Body of pancreas (tissue), 4 donors: ENCODE results near the gene KLK5. TPM values are rescaled to one million over a fixed set of nuclear protein-coding genes. Genes with fewer than 3 reads are reported as not detected.

Source experiments
- ATAC-seq: fragments of 150-250 bp; one replicate; pipeline ENCODE4 v1.9.1; 2016
- DNase-seq, 4 donors: peaks; one replicate each; pipeline ENCODE4 v3.0.0-alpha.2; 2019
- H3K27ac ChIP-seq, 4 donors: fragments of 200-600 bp; sonication (generic); 1 replicate in 3 of 4; 2 replicates in 1 of 4; pipeline versions ENCODE4 v1.5.1 to v1.6.1; 2016 to 2019; ENCODE audit warnings: mild to moderate bottlenecking in 1 of 4, mixed read lengths in 1 of 4, moderate library complexity in 1 of 4
- H3K27me3 ChIP-seq, 2 donors: fragments of 200-600 bp; sonication (generic); one replicate each; pipeline ENCODE4 v1.6.0; 2016; ENCODE audit warnings: mild to moderate bottlenecking in 1 of 2
- H3K36me3 ChIP-seq, 2 donors: fragments of 200-600 bp; sonication (generic); replicated peaks in 1 of 2; 2 replicates each; pipeline ENCODE4 v1.5.1; 2016; ENCODE audit warnings: low read depth in 2 of 2; ENCODE audit not compliant: insufficient read depth in 1 of 2
- H3K4me1 ChIP-seq: fragments of 200-600 bp; sonication (generic); one replicate; pipeline ENCODE4 v1.6.0; 2016
- H3K4me3 ChIP-seq, 2 donors: fragments of 200-600 bp; sonication (generic); 1 replicate in 1 of 2; 2 replicates in 1 of 2; pipeline ENCODE4 v1.5.1; 2016 to 2019
- H3K9me3 ChIP-seq, 3 donors: fragments of 200-600 bp; sonication (generic); 1 replicate in 2 of 3; 2 replicates in 1 of 3; pipeline ENCODE4 v1.5.1; 2016
- CTCF ChIP-seq, 7 experiments: fragments of 450-650 bp in 4 of 7; fragments of 200-600 bp in 3 of 7; sonication (generic) in 3 of 7; IDR thresholded peaks; one replicate each; pipeline ENCODE4 v1.5.1; 2016 to 2019; ENCODE audit warnings: antibody characterized with exemption in 7 of 7
- POLR2A ChIP-seq, 3 donors: fragments of 450-650 bp; IDR thresholded peaks; one replicate each; pipeline ENCODE4 v1.6.1; 2016; ENCODE audit warnings: antibody characterized with exemption in 3 of 3, mild to moderate bottlenecking in 2 of 3
- WGBS, 2 donors: methylation state at CpG; one replicate each; pipeline ENCODE4 v1.1.5; 2017; 5-methylcytosine and 5-hydroxymethylcytosine counted together
- intact Hi-C: fragments of 100-400 bp; cut with DNase I; formaldehyde crosslinking; loops from one replicate; pipeline ENCODE4 v1.15.1; 2023
- total RNA-seq, 2 donors: library from RNA; depleted of rRNA; stranded (reverse); fragments of >200 nt; gene quantifications; one replicate each; pipeline ENCODE4 v1.1.0, GENCODE V29; 2016

Gene KLK5
- total RNA-seq, 2 donors from 2014 or later = not detected

GRCh38 chr19:50969413-50969760 is 16.5 kb upstream of the KLK5 start, which contains the start of gene KLK6:
KLK6 (minus strand) TSS chr19:50969591; CDS start chr19:50968104, 1,487 bp downstream.
- Histone ChIP-seq H3K4me1 (no peaks in the 10 kb centered on the region), H3K36me3 (no peaks in the 10 kb centered on the region), H3K27ac (no peak within 1 kb of the TSS), H3K27me3 (no peaks in the 10 kb centered on the region), H3K4me3 (no peak within 1 kb of the TSS), H3K9me3 (no peaks in the 10 kb centered on the region)
- DNase-seq (no peak), ATAC-seq (no peak)
- 38 to 43% methylated on average over 12 to 15 of the region's 19 CpGs for WGBS, 2 donors
- no peak for TF ChIP-seq POLR2A (IDR thresholded peaks at IDR 0.05)
- no peak for TF ChIP-seq CTCF (IDR thresholded peaks at IDR 0.05)
- intact Hi-C loops = no loop called here

GRCh38 chr19:50968716-50969412 is 16.0 kb upstream of the KLK5 start:
- WGBS, 2 donors = 17 to 33% methylated on average over 4 to 6 of the region's 7 CpGs
- TF ChIP-seq POLR2A (IDR thresholded peaks at IDR 0.05) (no peak), CTCF (IDR thresholded peaks at IDR 0.05) (no peak)
- no peak for ATAC-seq
- no peak for DNase-seq
- Histone ChIP-seq H3K4me1 (no peaks in the 10 kb centered on the region), H3K36me3 (no peaks in the 10 kb centered on the region), H3K4me3 (no peak overlapping the region), H3K27ac (no peak overlapping the region), H3K9me3 (no peaks in the 10 kb centered on the region), H3K27me3 (no peaks in the 10 kb centered on the region)
- intact Hi-C loops = no loop called here

DNA sequence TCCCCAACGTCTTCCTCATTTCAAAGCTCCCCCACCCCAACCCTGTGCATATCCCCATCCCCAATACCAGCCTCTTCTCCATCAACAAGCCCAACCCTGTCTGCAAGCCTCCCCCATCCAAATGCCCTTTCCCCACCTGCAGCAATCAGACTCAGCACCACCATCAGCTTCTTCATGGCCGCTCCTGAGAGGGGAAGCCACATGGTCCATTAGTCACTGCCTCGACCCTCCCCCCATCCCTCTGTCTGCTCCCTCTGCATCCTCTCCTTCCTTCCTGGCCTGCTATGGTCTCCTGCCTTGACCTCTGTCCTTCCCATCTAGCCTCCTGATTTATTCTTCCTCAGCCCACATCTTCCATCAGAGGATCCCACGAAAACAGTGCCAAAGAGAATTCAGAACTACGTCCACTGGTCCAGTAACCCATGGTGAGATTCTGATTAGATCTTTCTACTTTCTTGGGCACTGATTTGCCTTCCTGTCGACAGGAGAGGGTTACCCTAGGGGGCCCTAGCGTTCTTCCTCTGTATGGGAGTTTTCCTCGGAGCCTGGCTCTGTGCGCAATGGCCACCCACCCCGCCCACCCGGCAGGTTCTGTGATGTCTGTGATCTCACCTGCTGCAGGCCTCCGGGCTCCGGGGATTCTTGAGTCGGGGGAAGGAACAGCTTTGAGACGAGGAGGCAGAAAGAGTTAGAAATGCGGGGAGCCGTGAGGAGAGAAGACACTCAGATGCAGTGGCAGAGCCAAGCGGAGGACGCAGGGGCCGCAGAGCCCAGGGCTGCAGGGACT is 15.3 kb upstream of the KLK5 start:
- TF ChIP-seq POLR2A (IDR thresholded peaks at IDR 0.05) (no peak), CTCF (IDR thresholded peaks at IDR 0.05) (no peak)
- WGBS, 2 donors = 20 to 27% methylated on average over 19 to 20 of the region's 20 CpGs
- H3K9me3 ChIP-seq = no peaks in the 10 kb centered on the region
- DNase-seq (no peak), ATAC-seq (no peak)
- intact Hi-C loops = no loop called here
- no peak overlapping the region for H3K4me3 ChIP-seq
- no peak overlapping the region for H3K27ac ChIP-seq
- H3K36me3 ChIP-seq = no peaks in the 10 kb centered on the region
- H3K4me1 ChIP-seq = no peaks in the 10 kb centered on the region
- no peaks in the 10 kb centered on the region for H3K27me3 ChIP-seq

DNA sequence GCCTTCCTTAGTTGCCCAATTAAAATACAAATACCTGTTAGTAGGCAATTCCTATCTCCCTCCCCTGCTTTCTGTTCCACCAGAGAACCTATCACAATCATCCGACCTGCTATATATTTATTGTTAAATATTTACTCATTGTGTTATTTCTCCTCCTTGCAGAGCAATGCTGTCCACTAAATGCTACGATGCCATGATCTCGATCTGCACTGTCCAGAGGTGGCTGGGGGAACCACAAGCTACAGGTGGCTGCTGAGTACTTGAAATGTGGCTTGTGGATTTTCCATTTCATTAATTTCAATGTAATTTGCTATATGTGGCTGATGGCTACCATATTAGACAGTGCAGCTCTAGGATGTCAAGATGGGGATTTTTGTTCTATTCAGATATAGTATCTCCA is 11.4 kb upstream of the KLK5 start:
- intact Hi-C loops = no loop called here
- H3K4me1 ChIP-seq = no peaks in the 10 kb centered on the region
- H3K27ac ChIP-seq = no peak overlapping the region
- no peaks in the 10 kb centered on the region for H3K9me3 ChIP-seq
- no peak for DNase-seq
- no peak for ATAC-seq
- H3K27me3 ChIP-seq = no peaks in the 10 kb centered on the region
- H3K4me3 ChIP-seq = no peak overlapping the region
- 39 to 43% methylated on average over 3 of the region's 3 CpGs for WGBS, 2 donors
- TF ChIP-seq POLR2A (IDR thresholded peaks at IDR 0.05) (no peak), CTCF (IDR thresholded peaks at IDR 0.05) (no peak)
- H3K36me3 ChIP-seq = no peaks in the 10 kb centered on the region
